ENCODE data around the gene GHRH.

Gene GHRH

GRCh38 chr20:37235065-37235464 lies 26.5 kb downstream of the GHRH start:
- no peak for DNase-seq

- no peak for DNase-seq
Observed at GRCh38 chr20:37234254-37234581, 27.4 kb downstream of the GHRH start.

- no peak for DNase-seq
Observed at GRCh38 chr20:37233548-37234253, 27.9 kb downstream of the GHRH start.

- no peak for DNase-seq
Observed at GRCh38 chr20:37231947-37232630, 29.5 kb downstream of the GHRH start.

GRCh38 chr20:37230200-37230599 lies 31.4 kb downstream of the GHRH start:
- DNase-seq = no peak

GRCh38 chr20:37229357-37229756 lies 32.3 kb downstream of the GHRH start:
- DNase-seq = no peak

GRCh38 chr20:37228656-37229055 lies 33.0 kb downstream of the GHRH start:
- DNase-seq = no peak

- no peak for DNase-seq
Observed at GRCh38 chr20:37228082-37228481, 33.5 kb downstream of the GHRH start.

- no peak for DNase-seq
Observed at GRCh38 chr20:37226889-37227288, 34.7 kb downstream of the GHRH start.

GRCh38 chr20:37225146-37225545 lies 36.5 kb downstream of the GHRH start:
- no peak for DNase-seq

GRCh38 chr20:37223053-37223452 lies 38.6 kb downstream of the GHRH start:
- no peak for DNase-seq

GRCh38 chr20:37222086-37222485 lies 39.5 kb downstream of the GHRH start:
- DNase-seq = no peak

GRCh38 chr20:37220731-37221130 lies 40.9 kb downstream of the GHRH start:
- no peak for DNase-seq

- DNase-seq = no peak
Observed at GRCh38 chr20:37219751-37220668, 41.6 kb downstream of the GHRH start.

- no peak for DNase-seq
Observed at GRCh38 chr20:37218976-37219375, 42.6 kb downstream of the GHRH start.

- DNase-seq = no peak
Observed at GRCh38 chr20:37218441-37218840, 43.2 kb downstream of the GHRH start.

GRCh38 chr20:37209661-37210314 lies 51.8 kb downstream of the GHRH start:
- no peak for DNase-seq

GRCh38 chr20:37209193-37209592 lies 52.4 kb downstream of the GHRH start:
- DNase-seq = no peak

GRCh38 chr20:37207171-37207570 lies 54.4 kb downstream of the GHRH start:
- DNase-seq = no peak

- DNase-seq = no peak
Observed at GRCh38 chr20:37205794-37206193, 55.8 kb downstream of the GHRH start.

- no peak for DNase-seq
Observed at GRCh38 chr20:37205130-37205529, 56.5 kb downstream of the GHRH start.

- no peak for DNase-seq
Observed at GRCh38 chr20:37204056-37204455, 57.6 kb downstream of the GHRH start.

- DNase-seq = no peak
Observed at GRCh38 chr20:37202267-37202943, 59.2 kb downstream of the GHRH start.
